Measurements from ENCODE around the gene TSN. TPM values are rescaled to one million over a fixed set of nuclear protein-coding genes. Genes with fewer than 3 reads are reported as not detected.

The TSN gene
- total RNA-seq, 1 donor from 2014 or later: 86.9 TPM

- H3K27ac ChIP-seq: no peak overlapping the region
- peak overlapping the region; percentile 90 for H3K4me2 ChIP-seq
- H3K4me1 ChIP-seq: peaks cover 5% of the 10 kb centered on the region
- DNase-seq (ENCODE audit: low spot score): no peak
- peaks cover 17% of the 10 kb centered on the region for H3K4me1 Mint-ChIP-seq
- no peaks in the 10 kb centered on the region for H3K9me3 ChIP-seq (ENCODE audit: low read depth)
- peak overlapping the region; percentile 50 for H3K9ac ChIP-seq
- peak overlapping the region; percentile 89 for H3K4me3 Mint-ChIP-seq
- peak overlapping the region; percentile 25 for H3K27ac Mint-ChIP-seq
- peaks cover 3% of the 10 kb centered on the region for H3F3A ChIP-seq (ENCODE audit: low read depth)
- peaks cover 55% of the 10 kb centered on the region for H3K79me2 ChIP-seq (ENCODE audit: low read depth)
- peaks cover 2% of the 10 kb centered on the region for H3K27me3 Mint-ChIP-seq (ENCODE audit: insufficient read depth, low read depth)
- H3K36me3 ChIP-seq: peaks cover 10% of the 10 kb centered on the region
- H3K9me3 Mint-ChIP-seq: no peaks in the 10 kb centered on the region
- no peaks in the 10 kb centered on the region for H3K27me3 ChIP-seq
- TF ChIP-seq CTCF (IDR thresholded peaks at IDR 0.05): no peak
- TF ChIP-seq EZH2phosphoT487 (IDR thresholded peaks at IDR 0.05): no peak
- TF ChIP-seq EZH2 (IDR thresholded peaks at IDR 0.05): no peak
- H4K20me1 ChIP-seq (ENCODE audit: low read depth): peaks cover 5% of the 10 kb centered on the region
- no peaks in the 10 kb centered on the region for H3K36me3 Mint-ChIP-seq
- H3K4me3 ChIP-seq: peak overlapping the region; percentile 92
- peak overlapping the region; percentile 2 for H2AFZ ChIP-seq (replicated peaks)
These were observed 607 bp upstream of the TSN start for GRCh38 chr2:121754851-121755236.

GRCh38 chr2:121764681-121765228 lies 9.3 kb downstream of the TSN start:
- Histone ChIP-seq H3K4me1 (no peaks in the 10 kb centered on the region), H3K36me3 (peaks cover 24% of the 10 kb centered on the region), H3K9ac (no peak overlapping the region), H3K27ac (no peak overlapping the region), H3K79me2 (ENCODE audit: low read depth) (peaks cover 16% of the 10 kb centered on the region), H3F3A (ENCODE audit: low read depth) (no peaks in the 10 kb centered on the region), H4K20me1 (ENCODE audit: low read depth) (no peaks in the 10 kb centered on the region), H3K27me3 (no peaks in the 10 kb centered on the region), H3K9me3 (ENCODE audit: low read depth) (no peaks in the 10 kb centered on the region), H3K4me3 (no peak overlapping the region), H3K4me2 (no peak overlapping the region), H2AFZ (replicated peaks) (no peak overlapping the region)
- DNase-seq (ENCODE audit: low spot score): no peak
- Mint-ChIP-seq H3K4me3 (no peak overlapping the region), H3K27ac (no peak overlapping the region), H3K9me3 (no peaks in the 10 kb centered on the region), H3K36me3 (peaks cover 28% of the 10 kb centered on the region), H3K27me3 (ENCODE audit: insufficient read depth, low read depth) (no peaks in the 10 kb centered on the region), H3K4me1 (no peaks in the 10 kb centered on the region)
- TF ChIP-seq EZH2phosphoT487 (IDR thresholded peaks at IDR 0.05): no peak
- no peak for TF ChIP-seq CTCF (IDR thresholded peaks at IDR 0.05)
- no peak for TF ChIP-seq EZH2 (IDR thresholded peaks at IDR 0.05)

- H3K36me3 ChIP-seq: peaks cover 20% of the 10 kb centered on the region
- DNase-seq (ENCODE audit: low spot score): no peak
- Mint-ChIP-seq H3K9me3 (no peaks in the 10 kb centered on the region), H3K27ac (no peak overlapping the region), H3K4me3 (no peak overlapping the region), H3K27me3 (ENCODE audit: insufficient read depth, low read depth) (no peaks in the 10 kb centered on the region), H3K36me3 (peaks cover 29% of the 10 kb centered on the region), H3K4me1 (peaks cover 4% of the 10 kb centered on the region)
- no peaks in the 10 kb centered on the region for H3K27me3 ChIP-seq
- no peak overlapping the region for H3K4me2 ChIP-seq
- no peaks in the 10 kb centered on the region for H3K4me1 ChIP-seq
- no peaks in the 10 kb centered on the region for H4K20me1 ChIP-seq (ENCODE audit: low read depth)
- no peaks in the 10 kb centered on the region for H3F3A ChIP-seq (ENCODE audit: low read depth)
- H3K9ac ChIP-seq: no peak overlapping the region
- no peak overlapping the region for H2AFZ ChIP-seq (replicated peaks)
- TF ChIP-seq EZH2phosphoT487 (IDR thresholded peaks at IDR 0.05) (no peak), EZH2 (IDR thresholded peaks at IDR 0.05) (no peak)
- no peaks in the 10 kb centered on the region for H3K9me3 ChIP-seq (ENCODE audit: low read depth)
- H3K27ac ChIP-seq: no peak overlapping the region
- no peak overlapping the region for H3K4me3 ChIP-seq
- no peaks in the 10 kb centered on the region for H3K79me2 ChIP-seq (ENCODE audit: low read depth)
These were observed 11.2 kb downstream of the TSN start for GRCh38 chr2:121766624-121767023.

GRCh38 chr2:121768143-121768755 lies 12.8 kb downstream of the TSN start:
- Histone ChIP-seq H3K9me3 (ENCODE audit: low read depth) (no peaks in the 10 kb centered on the region), H3K27me3 (no peaks in the 10 kb centered on the region), H3K4me1 (peaks cover 5% of the 10 kb centered on the region), H3K4me3 (no peak overlapping the region), H3K9ac (no peak overlapping the region), H3K79me2 (ENCODE audit: low read depth) (no peaks in the 10 kb centered on the region), H2AFZ (replicated peaks) (no peak overlapping the region), H3K36me3 (peaks cover 13% of the 10 kb centered on the region), H4K20me1 (ENCODE audit: low read depth) (no peaks in the 10 kb centered on the region), H3K4me2 (no peak overlapping the region), H3F3A (ENCODE audit: low read depth) (peaks cover 4% of the 10 kb centered on the region), H3K27ac (no peak overlapping the region)
- Mint-ChIP-seq H3K36me3 (peaks cover 25% of the 10 kb centered on the region), H3K9me3 (no peaks in the 10 kb centered on the region), H3K27ac (no peak overlapping the region), H3K4me1 (peaks cover 17% of the 10 kb centered on the region), H3K4me3 (no peak overlapping the region), H3K27me3 (ENCODE audit: insufficient read depth, low read depth) (no peaks in the 10 kb centered on the region)
- DNase-seq (ENCODE audit: low spot score): no peak
- no peak for TF ChIP-seq EZH2 (IDR thresholded peaks at IDR 0.05)
- TF ChIP-seq EZH2phosphoT487 (IDR thresholded peaks at IDR 0.05): no peak
- TF ChIP-seq CTCF (IDR thresholded peaks at IDR 0.05): no peak

Measured in neural progenitor cell (in vitro differentiated cells).